GM21515 (cell line): Measurements from ENCODE around the gene IGFBP4.

ENCODE experiments used
- ATAC-seq: cut with Tn5 transposase; IDR thresholded peaks from one replicate; pipeline ENCODE4 v1.9.1; 2021; ENCODE audit not compliant: unreplicated experiment

Gene IGFBP4

DNA sequence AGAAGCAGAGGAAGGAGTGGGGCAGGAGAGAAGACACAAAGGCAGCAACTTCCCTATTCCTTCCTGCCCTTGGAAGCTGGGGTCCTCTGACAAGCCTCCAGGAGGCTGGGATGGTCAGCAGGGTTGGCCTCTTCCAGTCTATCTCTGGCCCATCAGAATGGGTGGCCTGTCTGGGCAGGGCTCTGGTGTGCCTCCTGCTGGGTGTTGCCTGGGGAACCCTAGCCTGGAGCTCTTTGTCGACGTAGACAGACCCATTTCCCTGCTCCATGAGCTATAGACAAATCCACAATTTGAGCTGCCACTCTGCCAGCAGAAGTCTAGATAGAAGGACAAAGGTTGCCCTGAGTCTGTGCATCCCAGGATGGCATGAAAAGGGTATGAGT is 11.4 kb downstream of the IGFBP4 start:
- no peak for ATAC-seq

DNA sequence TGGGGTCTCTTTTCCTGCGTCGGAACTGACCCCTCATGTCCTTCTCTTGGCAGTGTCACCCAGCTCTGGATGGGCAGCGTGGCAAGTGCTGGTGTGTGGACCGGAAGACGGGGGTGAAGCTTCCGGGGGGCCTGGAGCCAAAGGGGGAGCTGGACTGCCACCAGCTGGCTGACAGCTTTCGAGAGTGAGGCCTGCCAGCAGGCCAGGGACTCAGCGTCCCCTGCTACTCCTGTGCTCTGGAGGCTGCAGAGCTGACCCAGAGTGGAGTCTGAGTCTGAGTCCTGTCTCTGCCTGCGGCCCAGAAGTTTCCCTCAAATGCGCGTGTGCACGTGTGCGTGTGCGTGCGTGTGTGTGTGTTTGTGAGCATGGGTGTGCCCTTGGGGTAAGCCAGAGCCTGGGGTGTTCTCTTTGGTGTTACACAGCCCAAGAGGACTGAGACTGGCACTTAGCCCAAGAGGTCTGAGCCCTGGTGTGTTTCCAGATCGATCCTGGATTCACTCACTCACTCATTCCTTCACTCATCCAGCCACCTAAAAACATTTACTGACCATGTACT is 13.2 kb downstream of the IGFBP4 start:
- ATAC-seq = no peak

DNA sequence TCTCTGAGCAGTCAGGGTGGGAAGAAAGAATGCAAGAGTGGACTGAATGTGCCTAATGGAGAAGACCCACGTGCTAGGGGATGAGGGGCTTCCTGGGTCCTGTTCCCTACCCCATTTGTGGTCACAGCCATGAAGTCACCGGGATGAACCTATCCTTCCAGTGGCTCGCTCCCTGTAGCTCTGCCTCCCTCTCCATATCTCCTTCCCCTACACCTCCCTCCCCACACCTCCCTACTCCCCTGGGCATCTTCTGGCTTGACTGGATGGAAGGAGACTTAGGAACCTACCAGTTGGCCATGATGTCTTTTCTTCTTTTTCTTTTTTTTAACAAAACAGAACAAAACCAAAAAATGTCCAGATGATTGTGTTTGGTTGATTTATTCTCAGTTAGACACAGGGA is 14.1 kb downstream of the IGFBP4 start:
- ATAC-seq = no peak

DNA sequence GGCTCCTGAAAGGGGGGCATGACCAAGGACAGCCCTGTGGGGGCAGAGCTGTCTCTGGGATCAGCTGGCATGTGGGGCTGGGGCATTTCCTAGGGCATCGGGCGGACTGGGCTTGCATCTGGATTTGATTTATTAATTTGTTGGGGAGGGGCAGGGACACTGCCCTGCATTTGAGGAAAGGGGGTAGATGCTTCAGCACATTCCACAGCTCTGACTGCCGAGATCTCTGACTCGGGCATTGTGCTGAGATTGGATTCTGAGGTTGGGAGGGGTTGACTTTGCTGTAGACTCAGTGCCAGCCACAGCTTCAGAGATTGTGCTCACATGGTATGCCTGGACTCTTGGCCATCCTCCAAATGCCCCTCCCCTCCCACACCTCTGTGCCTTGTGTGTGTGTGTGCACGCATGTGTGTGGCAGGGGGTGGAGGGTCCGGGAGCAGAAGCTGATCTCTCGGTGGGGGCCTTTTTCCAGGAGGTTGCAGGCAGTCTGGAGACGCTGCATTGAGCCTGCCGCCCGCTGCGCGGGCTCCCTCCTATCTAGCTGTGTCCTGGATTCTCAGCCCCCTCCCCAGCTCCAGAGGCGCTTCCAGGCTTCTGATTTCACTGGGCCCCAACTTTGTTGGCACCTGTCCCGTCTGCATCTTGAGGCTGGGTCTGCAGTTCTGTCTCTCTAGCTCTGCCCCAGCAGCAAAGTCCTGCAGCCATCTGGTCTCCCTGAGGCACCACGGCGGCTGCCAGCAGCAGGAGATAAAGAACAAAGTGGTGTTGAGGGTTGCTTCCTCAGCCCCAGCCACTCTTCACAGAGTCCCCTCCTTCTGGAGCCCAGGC is 14.9 kb downstream of the IGFBP4 start:
- ATAC-seq = no peak

DNA sequence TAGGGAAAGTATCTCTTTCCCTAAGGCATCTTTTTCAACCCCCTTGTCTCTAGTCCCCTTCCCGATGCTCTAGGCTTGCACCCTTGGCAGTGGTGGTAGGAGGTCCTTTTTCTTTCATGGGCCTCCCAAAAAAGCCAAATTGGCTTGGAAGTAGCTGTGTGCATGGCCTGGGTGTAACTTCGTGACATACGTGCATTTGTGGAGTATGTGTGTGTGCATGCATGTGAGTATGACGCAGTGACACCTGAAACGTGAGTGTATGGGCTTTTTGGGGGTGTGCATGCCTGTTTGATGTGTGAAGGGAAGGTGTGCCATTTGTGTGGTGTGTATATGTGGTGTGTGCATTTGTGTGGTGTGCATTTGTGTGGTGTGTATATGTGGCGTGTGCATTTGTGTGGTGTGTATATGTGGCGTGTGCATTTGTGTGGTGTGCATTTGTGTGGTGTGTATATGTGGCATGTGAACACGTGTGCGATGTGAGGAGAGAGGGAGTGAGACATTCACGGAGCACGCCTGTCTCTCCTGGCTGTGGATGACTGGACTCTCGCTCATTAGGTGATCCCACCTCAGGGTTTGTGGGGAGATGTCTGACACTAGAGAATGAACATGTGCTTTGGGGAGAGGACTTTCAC is 15.7 kb downstream of the IGFBP4 start:
- no peak for ATAC-seq

DNA sequence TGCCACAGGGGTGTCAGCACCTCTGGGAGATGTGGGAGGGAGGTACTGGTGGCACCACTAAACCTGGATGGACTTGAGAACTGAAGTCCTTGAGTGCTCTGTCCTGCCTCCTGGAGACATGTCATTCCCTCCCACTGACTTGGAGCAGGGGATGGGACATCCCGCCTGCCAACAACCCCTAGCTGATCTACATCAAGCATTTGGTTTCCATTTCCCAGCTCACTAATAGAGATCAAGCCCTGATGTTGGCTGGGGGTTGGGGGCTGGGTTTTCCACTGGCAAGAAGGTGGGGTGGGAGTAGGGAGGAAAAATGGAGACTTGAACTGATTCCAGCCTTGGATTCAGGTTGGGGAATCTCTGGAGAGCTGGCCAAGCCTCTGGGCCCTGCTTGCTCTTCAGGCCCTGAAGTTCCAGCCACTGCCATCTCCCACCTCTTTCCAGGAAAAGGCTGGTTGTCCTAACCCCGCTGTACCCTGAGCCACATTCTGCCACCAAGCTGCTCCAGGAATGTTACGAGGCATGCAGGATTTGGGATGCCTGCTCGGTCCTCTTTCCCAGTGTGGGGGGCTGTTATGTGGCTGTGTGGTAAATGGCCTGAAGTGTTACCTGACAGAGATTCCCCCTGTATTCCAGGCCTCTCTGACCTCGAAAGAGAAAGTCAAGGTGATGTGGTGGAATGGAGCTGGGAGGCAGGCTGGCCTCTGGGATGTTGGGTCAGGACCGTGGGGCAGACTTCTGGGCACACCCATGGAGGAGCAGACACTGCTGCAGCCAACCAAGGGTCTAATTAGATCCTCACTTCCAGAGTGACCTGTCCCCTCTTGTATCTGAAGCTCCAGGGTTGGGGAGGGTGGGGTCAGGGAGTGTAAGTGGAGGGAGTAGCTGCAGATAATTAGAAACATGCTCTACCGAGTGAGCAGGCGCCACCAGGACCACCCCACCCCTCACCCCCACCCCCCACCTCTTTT is 16.7 kb downstream of the IGFBP4 start:
- ATAC-seq = no peak

DNA sequence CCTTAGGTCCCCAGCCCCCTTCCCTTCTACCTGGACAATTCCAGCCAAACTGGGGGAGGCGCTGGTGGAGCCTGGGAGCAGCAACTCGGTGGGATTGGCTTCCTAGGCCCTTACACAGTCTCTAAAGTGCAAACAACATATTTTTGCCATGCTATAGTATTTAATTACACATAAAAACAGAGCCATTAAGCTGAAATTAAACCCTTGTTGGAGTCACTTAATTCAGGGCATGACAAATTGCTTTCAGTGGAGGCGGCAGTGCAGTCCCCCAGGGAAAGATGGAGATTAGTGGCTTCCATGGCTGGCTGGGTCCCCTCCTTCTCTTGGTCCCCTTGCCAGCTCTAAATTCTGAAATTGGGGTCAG is 17.3 kb downstream of the IGFBP4 start:
- ATAC-seq = no peak

DNA sequence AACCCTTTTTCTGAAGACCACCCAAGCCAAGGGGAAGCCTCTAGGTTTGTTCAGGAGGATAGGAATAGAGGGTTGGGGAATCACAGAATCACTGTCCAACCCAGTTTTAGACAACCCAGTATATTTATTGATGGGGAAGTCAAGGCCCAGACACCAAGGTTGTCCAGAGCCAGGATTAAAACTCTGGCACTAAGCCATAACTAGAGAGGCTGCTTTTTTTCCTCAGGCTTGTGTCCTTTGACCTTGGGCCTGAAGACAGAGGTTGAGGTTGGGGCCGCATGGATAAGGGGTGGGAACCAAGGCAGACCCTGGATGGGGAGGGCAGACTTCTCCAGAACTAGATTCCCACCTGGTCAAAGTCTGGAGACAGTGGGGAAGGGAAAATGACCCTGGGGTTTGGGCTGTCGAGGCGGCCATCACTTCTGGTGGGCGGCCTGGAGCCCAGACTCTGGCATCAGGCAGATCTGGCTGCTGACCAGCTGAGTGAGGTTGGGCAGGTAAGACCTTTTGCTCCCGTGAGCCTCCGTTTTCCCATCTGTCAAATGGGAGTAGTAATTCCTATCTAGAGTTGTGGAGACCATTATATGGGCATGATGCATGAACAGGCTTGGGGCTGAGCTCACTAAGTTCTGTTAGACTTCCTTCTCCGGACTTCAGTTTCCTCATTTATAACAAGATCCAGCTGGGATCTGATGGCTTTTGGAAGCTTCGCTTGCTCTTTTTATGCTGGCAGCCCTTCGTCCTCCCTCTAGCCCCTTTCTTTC is 17.9 kb downstream of the IGFBP4 start:
- ATAC-seq = no peak

DNA sequence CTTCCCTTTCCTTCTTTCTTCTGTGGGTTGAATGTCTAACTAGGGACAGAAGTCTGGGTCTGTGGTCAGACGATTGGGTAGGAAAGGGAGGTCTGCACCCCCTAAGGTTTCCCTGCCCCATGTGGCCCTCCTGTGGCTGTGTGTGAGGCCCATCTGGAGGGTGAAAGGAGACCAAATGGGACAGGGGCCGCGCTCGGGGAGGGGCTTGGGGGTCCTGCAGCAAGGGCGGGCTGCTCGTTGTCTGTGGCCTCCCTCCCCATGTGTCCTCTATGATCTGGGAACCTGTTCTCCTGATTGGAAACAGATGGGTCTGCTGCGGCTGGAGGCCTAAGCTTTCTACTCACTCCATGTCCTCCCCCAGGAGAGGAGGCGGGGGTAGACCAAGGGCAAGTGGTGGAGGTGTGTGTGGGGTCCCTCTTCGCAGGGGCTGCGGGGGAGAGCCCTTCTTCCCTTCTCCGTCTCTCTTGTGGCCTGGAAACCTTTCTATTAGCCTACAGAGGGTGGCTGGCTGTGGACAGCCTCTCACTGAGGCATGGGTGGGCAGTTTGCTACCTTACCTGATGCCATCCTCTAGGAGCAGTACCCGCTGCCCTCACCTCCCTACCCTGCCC is 18.6 kb downstream of the IGFBP4 start:
- ATAC-seq = no peak

DNA sequence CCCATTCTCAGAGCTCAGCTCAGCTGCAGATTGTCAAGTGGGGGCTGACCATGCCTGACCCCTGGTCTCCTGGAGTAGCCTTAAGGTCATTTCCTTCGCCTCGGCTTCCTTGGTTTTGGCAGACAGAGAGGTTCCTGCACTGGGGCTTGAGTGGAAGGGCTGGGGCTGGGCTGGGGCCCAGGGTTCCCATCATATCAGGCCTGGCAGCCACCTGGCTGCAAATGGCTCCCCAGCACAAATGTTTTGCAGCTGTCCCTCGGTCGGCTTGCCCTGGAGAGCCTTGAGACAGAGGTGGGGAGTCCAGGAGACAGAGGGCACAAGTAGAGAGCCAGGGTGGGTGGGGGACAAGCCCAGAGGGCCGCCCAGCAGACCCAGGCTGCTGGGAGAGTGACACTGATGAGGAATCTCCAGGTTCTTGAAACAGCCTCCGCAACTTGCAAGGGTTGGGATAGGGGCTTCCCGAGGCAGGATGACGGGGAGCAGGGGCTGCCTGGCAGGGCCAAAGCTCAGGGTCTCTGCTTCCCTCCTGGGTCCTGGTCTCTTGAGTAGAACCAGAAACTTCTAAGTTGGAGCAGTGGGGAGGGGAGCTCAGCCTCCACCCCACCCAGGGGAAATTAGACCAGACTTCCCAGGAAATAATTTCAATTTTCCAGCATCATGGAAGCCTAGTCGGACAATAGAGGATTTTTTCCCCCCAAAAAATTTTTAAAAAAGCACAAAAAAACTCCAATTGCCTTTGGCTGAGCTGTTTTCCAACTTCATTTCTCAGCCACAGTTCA is 19.3 kb downstream of the IGFBP4 start:
- no peak for ATAC-seq

DNA sequence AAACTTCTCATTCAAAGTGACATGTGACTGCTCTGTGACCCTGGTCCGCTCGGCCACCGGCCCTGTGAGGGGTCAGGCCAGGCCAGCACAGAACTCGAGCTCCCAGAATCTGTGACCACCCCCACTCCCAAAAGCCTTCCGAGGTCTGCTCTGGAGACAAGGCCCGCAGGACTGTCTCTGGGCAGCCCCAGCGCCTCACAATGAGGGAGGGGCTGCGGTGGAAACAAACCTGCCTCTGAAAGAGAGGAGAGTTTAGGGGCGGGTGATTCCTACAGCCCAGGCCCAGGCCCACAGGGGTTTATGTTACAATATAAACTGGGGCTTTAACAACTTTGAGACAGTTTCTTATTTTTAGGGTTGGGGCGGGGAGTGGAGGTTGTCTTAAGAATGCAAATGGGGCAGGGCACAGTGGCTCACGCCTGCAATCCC is 19.9 kb downstream of the IGFBP4 start:
- no peak for ATAC-seq

DNA sequence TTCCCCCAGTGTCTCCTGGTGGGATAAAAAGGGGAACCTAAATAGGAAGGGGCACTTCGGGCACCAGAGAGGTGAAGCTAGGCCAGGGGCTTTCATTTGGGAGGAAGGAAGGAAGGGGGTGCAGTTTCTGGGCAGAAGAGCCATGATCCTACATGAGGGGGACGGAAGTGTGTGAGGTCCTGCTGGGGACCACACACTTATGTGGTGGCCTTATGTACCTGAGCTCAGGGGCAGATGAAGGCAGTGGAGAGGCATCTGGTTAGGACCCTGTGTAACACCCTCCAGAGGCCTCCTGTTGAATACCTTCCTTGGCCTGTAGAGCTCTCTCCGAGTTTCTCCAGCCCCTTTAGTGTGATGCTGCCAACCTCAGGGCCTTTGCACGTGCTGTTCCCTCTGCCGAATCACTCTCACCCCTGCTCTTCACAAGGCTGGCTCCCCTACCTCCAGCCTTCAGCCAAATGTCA is 21.2 kb downstream of the IGFBP4 start:
- no peak for ATAC-seq

DNA sequence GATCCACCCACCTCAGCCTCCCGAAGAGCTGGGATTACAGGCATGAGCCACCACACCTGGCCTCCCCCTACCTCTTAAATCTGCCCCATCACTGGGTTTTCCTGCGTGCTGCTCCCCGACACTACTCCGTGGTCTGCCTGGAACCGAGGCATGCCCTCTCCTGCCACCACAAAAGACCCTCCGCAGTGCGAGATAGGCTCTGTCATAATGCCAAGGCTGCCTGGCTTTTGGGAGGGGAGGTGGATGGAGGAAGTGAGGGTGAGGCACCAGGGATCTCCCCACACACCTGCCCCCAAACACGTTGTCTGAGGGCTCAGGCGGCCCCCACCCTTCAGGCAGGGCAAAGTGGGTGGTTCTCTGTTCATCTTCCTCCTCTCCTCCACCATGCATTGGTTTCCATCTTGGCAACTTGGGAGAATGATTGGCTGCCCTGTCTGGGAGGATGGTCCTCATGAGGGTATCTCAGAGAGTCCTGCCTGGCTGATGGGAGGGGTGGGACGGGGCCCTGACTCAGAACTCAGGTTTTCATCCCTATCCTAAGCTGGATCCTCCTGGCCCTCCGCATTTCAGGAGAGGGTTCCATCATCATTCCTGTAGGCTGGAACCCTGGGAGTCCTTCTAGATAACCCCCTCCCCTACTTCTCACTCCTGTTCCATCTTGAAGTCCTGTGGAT is 23.2 kb downstream of the IGFBP4 start:
- no peak for ATAC-seq

DNA sequence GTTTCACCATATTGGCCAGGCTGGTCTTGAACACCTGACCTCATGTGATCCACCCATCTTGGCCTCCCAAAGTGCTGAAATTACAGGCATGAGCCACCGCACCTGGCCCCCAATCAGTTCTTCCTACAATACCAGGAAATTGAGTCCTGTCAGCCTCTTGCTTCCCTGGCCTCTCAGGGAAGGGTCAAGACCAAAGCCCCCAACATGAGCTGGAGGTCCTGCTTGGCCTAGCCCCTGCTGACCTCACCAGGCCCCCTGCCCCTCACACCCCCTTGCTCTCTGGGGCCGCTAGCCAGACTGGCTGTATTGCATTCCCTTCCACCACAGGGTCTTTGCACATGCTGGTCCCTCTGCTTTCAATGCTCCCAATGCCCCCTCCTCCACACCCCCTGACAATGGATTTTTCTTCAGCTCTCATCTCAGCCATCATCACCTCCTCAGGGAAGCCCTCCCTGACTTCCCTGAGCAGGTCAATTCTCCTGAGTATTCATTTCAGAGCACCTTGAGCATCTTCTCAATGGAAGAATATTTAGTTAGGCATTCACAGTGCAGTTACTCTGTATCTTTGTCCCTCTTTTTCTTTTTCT is 24.1 kb downstream of the IGFBP4 start:
- ATAC-seq = no peak

DNA sequence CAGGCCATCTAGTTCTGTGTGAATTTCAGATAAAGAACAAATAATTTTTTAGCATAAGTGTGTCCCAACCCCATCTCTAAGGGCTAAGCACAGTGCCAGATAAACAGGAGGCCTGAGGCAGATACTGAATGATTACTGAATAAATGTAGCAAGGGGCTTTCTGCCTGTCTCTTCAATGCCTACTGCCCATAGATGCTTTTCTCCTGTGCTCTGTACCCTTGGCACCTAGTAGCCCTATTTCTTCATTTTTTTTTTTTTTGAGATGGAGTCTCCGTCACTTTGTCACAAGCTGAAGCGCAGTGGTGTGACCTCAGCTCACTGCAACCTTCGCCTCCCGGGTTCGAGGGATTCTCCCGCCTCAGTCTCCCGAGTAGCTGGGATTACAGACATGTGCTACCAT is 25.3 kb downstream of the IGFBP4 start:
- no peak for ATAC-seq

DNA sequence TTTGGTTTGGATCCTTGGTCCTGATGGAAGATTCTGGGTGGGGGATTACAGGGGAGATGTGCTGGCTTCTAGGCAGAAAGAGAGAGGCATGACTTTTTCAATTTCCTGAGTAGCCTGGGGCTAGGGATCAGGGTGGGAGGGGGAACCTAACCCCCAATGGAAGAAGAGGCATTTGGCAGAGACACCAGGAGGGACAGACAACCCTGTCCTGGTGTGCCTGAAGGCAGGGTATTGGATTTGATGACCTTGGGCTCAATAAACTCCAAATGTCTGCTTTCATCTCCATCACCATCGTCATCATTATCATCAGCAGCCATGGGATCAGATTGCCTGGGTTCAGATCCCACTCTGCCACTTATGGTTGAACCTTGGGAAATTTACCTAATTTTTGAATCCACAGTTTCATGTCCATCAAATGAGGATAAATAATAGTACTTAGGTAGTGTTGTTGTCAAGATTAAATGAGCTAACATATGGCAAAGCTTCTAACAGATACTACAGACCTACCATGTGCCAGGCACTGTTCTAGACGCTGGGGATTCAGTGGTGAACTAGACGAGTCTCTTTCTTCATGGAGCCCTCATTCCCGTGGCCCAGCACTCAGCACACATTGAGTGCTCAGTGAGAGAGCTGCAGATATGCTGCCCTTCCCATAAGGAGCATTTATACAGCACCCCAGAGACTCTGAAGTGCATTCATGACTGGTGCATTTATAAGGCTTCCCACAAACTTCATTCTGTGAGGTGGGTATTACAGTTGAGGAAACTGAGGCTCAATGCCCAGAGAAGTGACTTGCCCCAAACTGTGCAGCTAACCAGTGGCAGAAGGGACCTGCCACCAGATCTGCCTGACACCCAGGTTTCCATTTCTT is 26.8 kb downstream of the IGFBP4 start:
- ATAC-seq = no peak
